Stimulated activated CD4-positive, alpha-beta T cell treated with anti-CD3 and anti-CD28 coated beads, Interleukin-15, amount 100 ng/mL, for 48 hours (primary cell): ENCODE results near the gene EEF1AKMT2.

Source experiments
- DNase-seq, 2 donors: peaks; one replicate each; pipeline ENCODE4 v3.0.0-alpha.2; 2020; ENCODE audit warnings: low read depth in 2 of 2

EEF1AKMT2 gene

DNA sequence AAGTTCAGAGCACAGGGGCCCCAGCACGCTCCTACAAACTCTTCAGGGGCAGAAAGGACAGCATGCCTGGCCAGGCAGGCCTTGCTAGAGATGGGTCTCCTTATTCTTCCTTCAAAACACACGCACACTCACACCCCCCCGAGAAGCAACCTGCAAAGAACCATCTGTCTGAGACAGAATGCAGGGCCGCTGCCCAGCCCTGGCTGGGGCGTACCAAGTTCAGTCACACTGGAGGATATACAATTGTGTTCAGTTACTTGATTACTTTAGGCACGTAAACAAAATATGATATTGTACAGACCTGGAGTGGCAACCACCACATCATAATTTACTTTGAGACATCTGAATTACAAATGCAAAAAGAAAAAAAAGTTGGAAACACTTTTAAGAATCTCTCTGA is 53.2 kb downstream of the EEF1AKMT2 start:
- DNase-seq, result no peak

DNA sequence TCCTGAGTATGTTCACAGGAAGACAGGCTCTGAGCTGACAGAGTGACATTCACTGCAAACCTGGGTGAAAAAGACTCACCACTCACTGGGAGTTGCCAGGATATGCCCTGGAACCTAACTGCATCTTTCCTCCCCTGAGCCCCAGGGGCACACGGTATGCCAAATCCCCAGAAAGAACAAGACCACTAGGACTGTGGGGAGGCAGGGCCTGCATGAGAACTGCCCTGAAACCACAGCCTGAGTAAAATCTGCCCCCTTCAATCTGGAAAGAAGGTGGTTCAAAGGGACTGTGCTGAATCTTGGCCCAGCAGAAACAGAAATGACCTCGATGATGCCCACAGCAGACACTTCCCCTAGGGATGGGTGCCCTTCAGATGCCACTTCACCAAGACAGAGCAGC is 54.0 kb downstream of the EEF1AKMT2 start:
- DNase-seq, result no peak

DNA sequence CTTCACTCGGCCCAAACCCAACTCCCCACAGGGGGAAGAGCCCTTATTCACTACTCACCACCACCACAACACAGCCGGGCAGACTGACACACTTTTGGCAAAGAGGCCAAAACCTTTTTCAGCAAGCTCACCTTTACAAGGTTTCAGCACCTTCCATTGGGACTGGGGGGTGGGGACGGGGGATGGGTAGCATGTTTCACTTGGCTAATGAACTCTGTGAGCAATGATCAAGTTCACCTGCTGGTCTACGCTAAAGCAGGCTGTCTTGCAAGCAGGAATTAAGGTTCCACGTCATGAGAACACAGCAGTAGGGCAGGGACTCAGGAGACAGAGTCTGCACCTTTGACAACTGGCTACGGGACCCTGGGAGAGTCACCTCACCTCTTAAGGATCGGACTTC is 54.5 kb downstream of the EEF1AKMT2 start:
- no peak for DNase-seq

DNA sequence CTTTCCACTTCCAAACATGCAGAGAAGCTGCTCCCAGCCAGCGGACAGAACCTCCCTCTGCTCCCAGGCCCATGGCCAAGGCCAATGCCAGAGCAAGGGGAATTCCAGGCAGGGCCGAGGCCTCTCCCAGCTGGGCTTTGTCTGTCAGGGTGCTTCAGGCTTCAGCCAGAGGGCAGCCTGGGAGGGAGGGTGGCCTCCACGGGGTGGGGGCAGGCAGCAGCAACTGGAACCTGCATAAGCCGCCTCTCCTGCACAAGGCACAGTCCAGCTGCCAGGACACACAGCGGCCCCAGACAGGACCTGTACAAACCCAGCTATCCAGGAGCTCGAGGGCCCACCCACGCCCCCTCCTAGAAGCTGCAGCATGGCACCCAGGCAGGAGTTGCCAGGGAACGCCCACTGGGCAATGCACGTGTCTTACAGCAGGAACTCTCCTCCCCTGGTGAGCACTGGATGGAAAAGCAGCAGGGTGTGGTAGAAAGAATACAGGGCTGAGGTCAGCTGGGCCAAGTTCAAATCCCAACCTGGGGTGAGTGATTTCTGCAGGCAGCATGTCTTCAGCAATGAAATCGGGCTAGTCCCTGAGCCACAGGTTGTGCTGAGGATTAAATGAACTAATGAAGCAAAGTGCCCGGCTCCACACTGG is 55.1 kb downstream of the EEF1AKMT2 start:
- no peak for DNase-seq

DNA sequence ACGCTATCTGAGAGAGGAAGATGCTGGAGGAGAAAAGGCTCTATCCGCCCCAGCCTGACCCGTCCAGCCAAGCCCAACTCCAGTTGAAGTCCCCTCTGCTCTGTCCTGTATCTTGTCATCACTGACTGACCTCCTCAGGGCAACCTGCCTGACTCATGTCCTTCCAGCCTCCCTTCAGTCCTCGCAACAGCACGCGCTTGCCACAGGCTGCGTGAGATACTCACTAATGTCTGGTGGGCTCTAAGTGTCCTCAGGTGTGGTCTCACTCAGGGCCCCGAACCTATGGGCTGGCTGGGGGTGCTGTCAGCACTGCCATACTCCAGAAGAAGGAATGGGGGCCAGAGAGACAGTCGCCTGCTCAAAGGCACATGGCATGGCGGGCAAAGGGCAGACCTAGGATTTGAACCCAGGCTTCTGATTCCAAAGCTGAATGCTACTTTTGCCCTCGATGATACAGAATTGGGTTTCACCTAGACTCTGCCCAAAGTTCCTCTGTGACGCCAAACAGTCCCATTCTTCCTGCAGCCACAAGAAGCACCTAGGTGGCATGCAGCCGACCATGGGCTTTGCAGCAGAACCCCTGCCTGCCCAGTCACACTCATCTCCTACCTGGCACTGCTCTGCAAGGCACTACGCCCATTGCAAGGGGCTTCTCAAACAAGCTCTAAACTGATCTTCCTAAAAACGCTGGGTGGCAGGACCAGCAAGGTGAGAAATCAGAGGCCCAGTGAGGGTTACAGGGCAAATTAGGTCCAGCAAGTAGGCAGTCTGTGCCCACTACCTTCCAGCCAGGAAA is 56.0 kb downstream of the EEF1AKMT2 start:
- DNase-seq, result no peak

DNA sequence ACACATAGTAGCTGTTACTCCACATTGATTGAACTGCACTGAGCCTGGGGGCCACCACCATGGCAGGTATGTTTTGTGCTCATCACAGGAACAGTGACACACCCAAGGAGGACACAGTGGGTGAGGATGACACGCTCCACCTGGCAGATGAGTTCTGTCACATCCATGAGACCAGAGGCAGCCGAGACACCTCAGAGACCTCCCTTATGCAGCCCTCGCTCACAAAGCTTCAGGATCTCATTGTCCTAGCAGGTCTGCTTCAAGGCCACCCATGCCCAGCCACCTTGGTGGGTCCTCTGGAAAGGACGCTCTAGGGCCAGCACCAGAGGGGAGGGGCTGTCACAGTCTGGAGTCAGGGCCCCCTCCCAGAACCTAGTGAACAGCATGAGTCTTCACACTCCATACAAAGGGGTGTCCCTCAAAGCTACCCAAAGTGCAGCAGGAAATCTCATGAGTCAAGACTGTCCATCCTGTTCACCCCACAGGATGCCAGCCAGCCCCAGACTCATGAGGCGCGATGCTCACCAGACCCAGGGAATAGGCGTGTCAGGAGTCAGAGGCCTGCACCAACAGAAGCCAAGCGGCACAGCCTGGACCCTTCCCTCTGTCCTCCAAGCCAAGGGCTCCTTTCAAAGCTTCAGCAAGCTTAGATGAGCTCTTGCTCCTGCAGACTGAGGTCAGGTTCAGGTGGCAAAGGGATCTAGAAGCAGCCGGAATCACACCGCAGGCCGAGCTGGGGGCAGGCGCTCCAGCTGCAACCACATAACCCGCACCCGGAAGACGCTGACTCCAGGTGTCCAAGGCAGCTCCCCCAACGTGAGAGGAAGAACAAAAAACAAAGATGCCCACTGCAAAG is 57.1 kb downstream of the EEF1AKMT2 start:
- no peak for DNase-seq

DNA sequence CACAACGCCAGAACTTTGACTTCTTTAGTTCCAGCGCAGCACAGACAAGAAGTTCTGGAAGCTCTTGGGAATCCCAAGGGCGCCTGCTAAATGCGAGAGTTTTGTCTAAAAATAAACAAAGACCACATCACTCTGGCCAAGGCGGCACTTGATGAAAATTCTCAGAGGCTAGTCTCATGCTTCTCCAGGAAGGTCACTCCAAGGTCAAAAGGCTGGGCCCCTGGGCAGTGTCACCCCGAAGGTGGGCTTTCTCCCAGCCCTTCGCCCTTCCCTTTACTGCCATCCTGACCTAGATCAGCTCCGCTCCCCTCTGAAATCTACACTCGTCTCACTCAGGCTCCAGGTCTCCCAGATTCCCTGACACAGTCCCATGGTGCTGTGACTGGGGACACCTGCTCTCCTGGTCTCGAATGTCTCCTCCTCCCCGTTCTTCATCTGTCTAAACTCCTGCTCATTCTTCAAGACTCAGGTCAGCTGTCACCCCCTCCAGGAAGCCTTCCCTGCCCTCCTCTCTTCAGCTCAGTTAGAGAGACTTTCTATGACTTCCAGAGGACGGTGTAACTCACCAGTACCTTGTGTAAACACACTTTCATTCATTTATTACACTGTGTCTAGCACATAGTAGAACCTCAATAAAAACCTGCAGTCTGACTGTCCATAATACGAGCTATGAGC is 58.0 kb downstream of the EEF1AKMT2 start:
- DNase-seq, result no peak

DNA sequence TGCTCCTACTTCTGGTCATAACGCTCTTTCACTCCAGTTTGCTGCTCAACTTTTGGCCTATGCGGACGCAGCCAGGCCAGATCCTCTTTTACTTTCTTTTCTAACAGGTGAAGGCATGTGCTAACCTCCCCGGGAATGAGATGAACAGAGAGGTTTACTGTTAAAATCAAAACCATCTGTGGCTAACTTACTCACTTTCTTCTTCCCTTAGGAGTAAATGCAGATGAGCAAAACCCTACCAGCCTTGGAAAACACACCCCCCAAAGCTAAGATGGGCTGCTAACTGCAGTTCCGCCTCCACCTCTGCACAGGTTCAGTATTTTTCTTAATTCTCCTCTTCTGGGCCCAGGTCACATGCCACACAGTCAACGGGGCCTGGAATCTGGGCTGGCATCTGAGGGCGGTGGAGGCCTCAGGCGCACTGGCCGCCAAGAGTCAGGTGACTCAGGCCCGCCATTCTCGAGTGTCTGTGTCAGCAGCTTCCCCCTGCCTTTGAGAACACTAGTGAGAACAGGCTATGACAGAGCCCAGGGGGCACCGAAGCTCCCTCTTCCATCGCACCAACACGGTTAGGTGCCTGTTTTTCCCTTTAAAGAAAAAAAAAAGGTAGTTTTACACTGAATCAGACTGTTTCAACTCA is 58.6 kb downstream of the EEF1AKMT2 start:
- peak; percentile 59 to 74 for DNase-seq

DNA sequence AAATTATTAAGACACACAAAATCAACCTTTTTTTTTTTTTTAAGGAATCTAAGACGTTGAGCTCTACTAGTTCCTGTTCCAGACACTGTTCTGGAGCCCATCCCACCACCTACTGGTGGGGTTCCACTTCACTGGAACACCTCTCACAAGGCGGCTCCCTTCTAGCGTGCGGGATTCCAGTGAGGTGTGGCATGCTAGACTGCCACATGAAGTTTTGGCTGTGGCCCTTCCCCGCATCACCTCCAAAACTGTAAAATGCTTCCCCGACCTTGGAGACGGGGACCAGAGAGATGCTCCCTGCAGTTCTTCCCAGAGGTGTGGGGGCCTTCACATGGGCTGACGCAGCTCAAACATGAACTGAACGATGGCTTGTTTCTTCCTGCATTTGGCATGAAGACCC is 60.1 kb downstream of the EEF1AKMT2 start:
- DNase-seq, result no peak

DNA sequence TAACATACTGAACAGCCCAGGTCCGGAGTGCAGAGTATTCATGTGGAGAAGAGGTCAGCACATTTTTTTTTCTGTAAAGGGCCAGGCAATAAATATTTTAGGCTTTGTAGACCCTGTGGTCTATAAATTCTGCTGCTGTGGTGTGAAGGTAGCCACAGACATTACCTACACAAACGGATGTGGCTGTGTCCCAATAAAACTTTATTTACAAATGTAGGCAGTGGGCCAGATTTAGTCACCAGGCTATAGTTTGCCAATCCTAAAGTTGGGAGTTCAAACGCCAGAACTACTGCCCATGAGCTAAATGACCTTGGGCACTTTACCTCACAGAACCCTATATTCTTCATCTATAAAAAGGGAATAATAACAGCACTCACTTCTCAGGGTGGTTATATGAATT is 60.9 kb downstream of the EEF1AKMT2 start:
- no peak for DNase-seq

DNA sequence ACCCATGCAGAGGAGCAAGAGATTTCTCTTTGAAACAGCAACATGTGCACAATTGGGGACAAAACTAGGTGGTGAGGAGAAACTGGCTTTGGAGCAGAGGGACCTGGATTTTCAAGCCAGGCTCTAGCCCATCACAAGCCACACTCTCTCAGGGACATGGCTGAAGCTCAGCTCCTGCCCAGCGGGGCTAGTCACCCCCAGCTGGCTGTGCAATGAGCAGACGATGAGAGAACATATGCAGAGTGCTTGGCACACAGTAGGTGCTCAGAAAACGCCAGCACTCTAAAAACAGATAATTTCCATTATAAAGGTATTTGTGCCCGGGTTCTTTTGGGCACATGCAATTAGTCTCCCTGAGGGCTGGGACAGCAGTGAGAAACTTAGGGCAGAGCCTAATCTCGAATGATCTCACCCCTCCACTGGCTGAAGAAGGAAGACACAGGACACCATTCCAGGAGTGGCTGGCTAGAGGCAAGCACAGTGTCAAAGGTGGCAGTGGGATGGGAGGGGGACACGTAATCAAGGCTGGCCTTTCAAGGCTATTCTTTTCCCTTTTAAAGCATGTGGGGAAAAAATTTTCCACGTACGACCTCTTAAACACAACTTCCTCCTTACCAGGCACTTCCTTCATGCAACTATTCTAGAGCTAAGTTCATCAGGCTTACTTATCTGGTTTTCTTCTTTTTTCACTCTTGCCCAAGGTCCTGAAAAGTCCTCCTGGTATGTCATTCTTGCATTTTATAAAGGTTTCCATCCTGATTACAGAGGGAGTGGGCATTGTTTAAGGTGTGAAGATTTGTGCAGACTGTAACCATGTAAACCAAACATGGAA is 62.6 kb downstream of the EEF1AKMT2 start:
- no peak for DNase-seq

DNA sequence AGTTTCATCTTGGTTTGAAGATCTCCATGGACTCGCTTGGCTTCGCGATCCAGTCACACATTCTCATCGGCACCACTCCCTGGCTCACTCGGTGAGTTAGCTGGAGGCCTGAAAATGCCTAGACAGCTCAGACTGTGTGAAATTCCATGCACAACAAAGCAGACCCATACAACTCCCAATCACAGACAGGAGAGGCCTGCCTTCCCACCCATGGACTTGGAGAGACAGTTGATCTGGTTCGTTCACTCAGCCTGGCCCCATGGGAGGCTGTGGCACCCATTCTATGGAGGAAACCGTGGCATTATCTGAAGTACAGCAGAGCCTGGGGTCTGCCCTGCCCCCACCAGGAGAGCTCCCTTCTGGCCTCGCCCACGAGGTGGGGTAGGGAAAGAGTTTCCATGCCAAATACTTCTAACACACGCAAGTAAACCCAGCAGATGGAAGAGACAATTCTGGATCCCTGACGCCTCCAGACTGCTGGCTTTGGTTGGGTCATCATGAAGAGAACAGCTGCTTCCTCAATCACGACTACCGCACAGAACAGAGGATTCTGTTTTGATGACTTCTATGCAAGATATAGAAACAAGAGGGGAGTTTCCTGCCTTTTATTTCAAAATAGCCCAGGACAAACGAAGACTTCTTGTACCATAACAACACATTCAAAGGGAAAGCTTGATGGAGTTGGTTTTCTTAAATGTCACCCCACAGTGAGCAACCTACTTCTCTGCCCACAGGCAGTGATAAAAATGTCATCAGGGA is 63.4 kb downstream of the EEF1AKMT2 start:
- DNase-seq, result no peak

DNA sequence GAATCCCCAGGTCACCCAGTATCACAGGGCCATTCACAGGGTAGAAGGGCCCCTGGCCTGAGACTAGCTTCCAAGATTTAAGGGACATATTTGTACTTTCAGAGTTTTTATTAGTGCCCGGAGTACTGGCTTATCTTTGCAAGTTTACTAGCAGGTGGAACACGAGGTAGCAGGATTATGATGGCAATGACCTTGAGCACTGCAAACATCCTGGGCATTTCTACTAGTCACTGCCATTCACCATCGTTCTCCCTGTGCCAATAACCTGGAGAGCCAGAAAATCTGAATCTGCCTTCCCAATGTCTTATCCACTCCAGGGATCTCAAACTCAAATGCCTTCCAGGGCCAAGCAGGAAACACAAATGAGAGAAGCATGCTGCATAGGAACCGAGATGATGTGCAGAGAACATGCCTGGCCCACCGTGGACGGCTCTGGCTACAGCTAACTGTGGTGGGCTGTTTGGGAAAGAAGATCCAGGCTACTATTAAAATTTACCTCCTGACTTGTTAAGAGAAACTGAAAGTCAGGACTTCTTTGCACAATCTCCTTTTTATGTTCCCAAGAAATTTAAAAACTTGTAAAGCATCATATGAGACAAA is 64.2 kb downstream of the EEF1AKMT2 start:
- DNase-seq, result no peak

DNA sequence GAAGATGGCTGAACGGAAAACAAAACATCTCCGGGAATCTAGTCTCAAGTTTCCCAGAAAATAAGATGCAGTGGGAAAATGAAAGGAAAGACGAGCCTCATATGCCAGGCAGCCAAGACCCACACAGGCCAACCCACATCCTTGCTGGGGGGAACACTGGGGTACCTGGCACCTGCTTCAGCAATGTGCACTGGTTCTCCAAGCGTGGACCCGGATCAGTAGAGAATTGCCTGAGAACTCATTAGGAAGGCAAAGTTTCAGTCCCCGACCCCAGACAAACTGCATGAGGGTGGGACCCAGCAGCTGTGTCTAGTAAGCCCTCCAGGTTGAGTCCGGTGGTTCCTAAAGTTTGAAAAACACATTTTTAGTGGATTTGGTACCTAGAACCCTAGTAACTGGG is 65.9 kb downstream of the EEF1AKMT2 start:
- no peak for DNase-seq

DNA sequence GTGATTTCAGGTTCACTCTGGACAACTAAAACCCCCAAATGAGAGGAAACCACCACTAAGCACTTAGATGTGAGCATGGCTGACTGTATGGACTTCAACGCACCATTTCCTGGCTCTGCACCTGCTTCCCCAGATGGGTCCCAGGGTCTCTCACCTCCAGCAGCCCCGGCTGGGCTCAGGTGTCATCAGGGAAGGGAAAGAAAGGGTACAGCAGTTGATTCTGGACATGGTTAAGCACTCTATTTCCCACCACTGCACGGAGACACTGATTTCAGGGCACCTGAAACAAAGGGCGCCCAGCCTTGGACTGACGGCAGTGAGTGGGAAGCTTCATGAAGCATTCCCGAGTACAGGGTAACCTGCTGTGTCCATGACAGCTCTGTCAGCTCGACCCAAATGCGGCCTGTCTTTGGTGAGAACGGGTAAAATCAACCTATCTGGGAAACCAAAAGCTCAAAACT is 66.5 kb downstream of the EEF1AKMT2 start:
- no peak for DNase-seq

DNA sequence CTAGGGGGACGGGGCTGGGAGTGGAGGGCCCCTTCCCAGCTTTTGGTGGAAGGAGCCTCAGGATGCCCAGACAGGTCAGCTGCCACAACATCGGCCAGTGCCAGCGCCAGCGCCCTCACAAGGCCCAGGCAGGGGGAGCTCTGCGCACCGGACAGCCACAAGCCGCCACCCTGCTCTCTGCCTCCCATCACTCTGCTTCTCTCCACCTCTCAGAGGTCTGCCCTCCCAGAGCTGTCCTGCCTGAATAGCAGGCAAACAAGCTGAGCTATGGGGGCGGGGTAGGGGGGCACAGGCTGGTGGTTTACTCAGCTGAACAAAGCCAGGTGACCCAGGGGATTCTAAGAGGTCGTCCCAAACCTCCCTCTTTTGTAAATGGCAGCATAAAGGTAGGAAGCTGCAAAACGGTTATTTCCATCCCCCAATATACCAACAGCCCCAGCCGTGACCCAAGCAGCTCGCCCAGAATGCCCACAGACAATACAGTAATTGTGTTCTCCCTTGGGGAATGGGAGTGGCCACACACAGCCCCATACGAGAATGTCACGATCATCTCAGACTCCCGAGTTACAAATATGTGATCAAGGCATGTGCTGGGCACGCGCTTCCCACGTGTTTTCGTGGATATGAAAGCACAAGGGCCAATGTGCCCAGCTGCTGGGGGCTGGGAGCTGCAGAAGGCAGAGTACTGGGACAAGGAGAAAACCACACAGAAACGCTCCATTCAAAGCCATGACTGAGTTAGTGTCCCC is 67.2 kb downstream of the EEF1AKMT2 start:
- DNase-seq, result no peak

DNA sequence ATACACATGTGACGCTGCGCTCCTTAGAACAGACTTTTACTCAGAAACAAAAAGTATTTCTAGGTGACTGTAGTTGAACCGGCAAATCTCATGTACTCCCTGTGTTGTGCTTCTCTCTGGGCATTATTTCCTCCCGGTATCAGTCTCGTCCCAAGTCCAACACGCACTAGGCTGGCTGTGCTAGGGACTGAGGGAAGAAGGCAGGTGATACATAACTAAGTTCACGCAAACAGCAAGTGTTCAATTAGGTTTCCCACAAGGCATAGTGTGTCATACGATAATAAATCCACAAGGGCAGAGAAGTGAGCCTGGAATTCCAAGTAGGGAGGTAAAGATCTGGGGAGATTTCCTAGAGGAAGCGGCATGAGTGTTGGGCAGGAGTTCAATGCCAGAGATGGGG is 67.9 kb downstream of the EEF1AKMT2 start:
- no peak for DNase-seq
